ENCODE results near the gene PITPNM3. TPM values are rescaled to one million over a fixed set of nuclear protein-coding genes. Genes with fewer than 3 reads are reported as not detected.

The PITPNM3 gene
- total RNA-seq, 3 donors from 2014 or later: 12.2 to 15.9 (median 15.6) TPM

- no peak for TF ChIP-seq CTCF (IDR thresholded peaks at IDR 0.05)
- intact Hi-C loops (cut with DNase I, micrococcal nuclease): no loop called here
- DNase-seq: no peak
- Histone ChIP-seq H3K9me3 (no peaks in the 10 kb centered on the region), H3K36me3 (ENCODE audit: low read depth) (no peaks in the 10 kb centered on the region), H3K4me3 (no peak overlapping the region), H3K4me1 (ENCODE audit: low read depth) (no peaks in the 10 kb centered on the region)
- no peak for ATAC-seq
Observed at GRCh38 chr17:6525141-6525540, 31.2 kb downstream of the PITPNM3 start.

- intact Hi-C loops (cut with DNase I, micrococcal nuclease): no loop called here
- Histone ChIP-seq H3K4me3 (no peak overlapping the region), H3K36me3 (ENCODE audit: low read depth) (no peaks in the 10 kb centered on the region), H3K4me1 (ENCODE audit: low read depth) (no peaks in the 10 kb centered on the region), H3K9me3 (no peaks in the 10 kb centered on the region)
- ATAC-seq (no peak), DNase-seq (no peak)
- no peak for TF ChIP-seq CTCF (IDR thresholded peaks at IDR 0.05)
Observed at GRCh38 chr17:6524520-6524919, 31.8 kb downstream of the PITPNM3 start.

GRCh38 chr17:6523809-6524355, 32.5 kb downstream of the PITPNM3 start:
- Histone ChIP-seq H3K36me3 (ENCODE audit: low read depth) (no peaks in the 10 kb centered on the region), H3K9me3 (no peaks in the 10 kb centered on the region), H3K4me3 (no peak overlapping the region), H3K4me1 (ENCODE audit: low read depth) (no peaks in the 10 kb centered on the region)
- DNase-seq: no peak
- TF ChIP-seq CTCF (IDR thresholded peaks at IDR 0.05): no peak
- no peak for ATAC-seq
- intact Hi-C loops (cut with DNase I, micrococcal nuclease): no loop called here

GRCh38 chr17:6523330-6523729, 33.0 kb downstream of the PITPNM3 start:
- DNase-seq: no peak
- no peak overlapping the region for H3K4me3 ChIP-seq
- intact Hi-C loops (cut with DNase I, micrococcal nuclease): no loop called here
- TF ChIP-seq CTCF (IDR thresholded peaks at IDR 0.05): no peak
- no peaks in the 10 kb centered on the region for H3K36me3 ChIP-seq (ENCODE audit: low read depth)
- ATAC-seq: peak; percentile 63
- H3K4me1 ChIP-seq (ENCODE audit: low read depth): no peaks in the 10 kb centered on the region
- H3K9me3 ChIP-seq: no peaks in the 10 kb centered on the region

GRCh38 chr17:6521586-6521985, 34.8 kb downstream of the PITPNM3 start:
- TF ChIP-seq CTCF (IDR thresholded peaks at IDR 0.05): no peak
- DNase-seq (no peak), ATAC-seq (no peak)
- H3K4me1 ChIP-seq (ENCODE audit: low read depth): no peaks in the 10 kb centered on the region
- no peaks in the 10 kb centered on the region for H3K9me3 ChIP-seq
- H3K36me3 ChIP-seq (ENCODE audit: low read depth): no peaks in the 10 kb centered on the region
- H3K4me3 ChIP-seq: no peak overlapping the region
- intact Hi-C loops (cut with DNase I, micrococcal nuclease): no loop called here

GRCh38 chr17:6517062-6517461, 39.3 kb downstream of the PITPNM3 start:
- no peaks in the 10 kb centered on the region for H3K9me3 ChIP-seq
- H3K4me3 ChIP-seq: no peak overlapping the region
- H3K4me1 ChIP-seq (ENCODE audit: low read depth): no peaks in the 10 kb centered on the region
- intact Hi-C loops (cut with DNase I, micrococcal nuclease): no loop called here
- ATAC-seq: peak; percentile 51
- DNase-seq: no peak
- no peaks in the 10 kb centered on the region for H3K36me3 ChIP-seq (ENCODE audit: low read depth)
- no peak for TF ChIP-seq CTCF (IDR thresholded peaks at IDR 0.05)
